GM12878 (cell line): ENCODE measurements around the gene FERMT3. TPM values are rescaled to one million over a fixed set of nuclear protein-coding genes. Genes with fewer than 3 reads are reported as not detected.

Experiments
- BCL11A ChIP-seq: IDR thresholded peaks from 2 replicates; pipeline ENCODE4 v1.6.1; 2011; ENCODE audit warnings: low read depth, low read length
- BHLHE40 ChIP-seq, 2 experiments: fragments of 450-650 bp in 1 of 2; IDR thresholded peaks; 2 replicates each; pipeline ENCODE4 v1.6.1; 2011 to 2017; ENCODE audit warnings: low read depth in 2 of 2, borderline replicate concordance in 1 of 2, improper control_type of control experiment in 1 of 2, low read length in 1 of 2, mild to moderate bottlenecking in 1 of 2
- DPF2 ChIP-seq: fragments of 450-650 bp; IDR thresholded peaks from 2 replicates; pipeline ENCODE4 v1.6.1; 2017; ENCODE audit warnings: mild to moderate bottlenecking
- EGR1 ChIP-seq, 2 experiments: IDR thresholded peaks; 1 replicate in 1 of 2; 2 replicates in 1 of 2; pipeline ENCODE4 v1.6.1; 2011 to 2012; ENCODE audit warnings: low read depth in 2 of 2, low read length in 2 of 2, borderline replicate concordance in 1 of 2, mild to moderate bottlenecking in 1 of 2, moderate library complexity in 1 of 2
- EP300 ChIP-seq, 2 experiments: fragments of 150-350 bp in 1 of 2; IDR thresholded peaks; 2 replicates each; pipeline ENCODE4 v1.6.1; 2011 to 2012; ENCODE audit warnings: low read depth in 2 of 2, low read length in 2 of 2, borderline replicate concordance in 1 of 2, improper control_type of control experiment in 1 of 2, inconsistent platforms in 1 of 2; ENCODE audit not compliant: control insufficient read depth in 1 of 2
- KAT2A ChIP-seq: conservative IDR thresholded peaks from 2 replicates; pipeline ENCODE4 v1.6.1; 2011; ENCODE audit warnings: low read depth, low read length; ENCODE audit not compliant: control insufficient read depth
- NR2F1 ChIP-seq: fragments of 450-650 bp; conservative IDR thresholded peaks from 2 replicates; pipeline ENCODE4 v1.6.1; 2017; ENCODE audit warnings: mild to moderate bottlenecking
- PBX3 ChIP-seq: IDR thresholded peaks from 2 replicates; pipeline ENCODE4 v1.6.1; 2011; ENCODE audit warnings: mild to moderate bottlenecking, low read depth, low read length, moderate library complexity; ENCODE audit not compliant: insufficient replicate concordance
- POLR2AphosphoS5 ChIP-seq: IDR thresholded peaks from 2 replicates; pipeline ENCODE4 v1.6.1; 2011; ENCODE audit warnings: mild to moderate bottlenecking, low read length, inconsistent platforms
- POU2F2 ChIP-seq: IDR thresholded peaks from 3 replicates; pipeline ENCODE4 v1.6.1; 2011; ENCODE audit warnings: low read depth, mild to moderate bottlenecking, low read length, borderline replicate concordance
- SIN3A ChIP-seq: IDR thresholded peaks from 2 replicates; pipeline ENCODE4 v1.6.1; 2012; ENCODE audit warnings: low read depth, low read length, improper control_type of control experiment
- SMARCA5 ChIP-seq: fragments of 450-650 bp; IDR thresholded peaks from 2 replicates; pipeline ENCODE4 v1.6.1; 2017; ENCODE audit warnings: mild to moderate bottlenecking
- TAF1 ChIP-seq: IDR thresholded peaks from 2 replicates; pipeline ENCODE4 v1.6.1; 2011; ENCODE audit warnings: mild to moderate bottlenecking, low read depth, low read length, borderline replicate concordance
- TARDBP ChIP-seq: IDR thresholded peaks from 2 replicates; pipeline ENCODE4 v1.6.1; 2016; ENCODE audit warnings: borderline replicate concordance
- YY1 ChIP-seq: IDR thresholded peaks from 2 replicates; pipeline ENCODE4 v1.6.1; 2011; ENCODE audit warnings: low read depth, mild to moderate bottlenecking, low read length
- ZBTB40 ChIP-seq: fragments of 450-650 bp; IDR thresholded peaks from 2 replicates; pipeline ENCODE4 v1.6.1; 2016; ENCODE audit warnings: mild to moderate bottlenecking, moderate library complexity, borderline replicate concordance
- ZNF622 ChIP-seq: fragments of 450-650 bp; IDR thresholded peaks from 2 replicates; pipeline ENCODE4 v1.6.1; 2017; ENCODE audit warnings: mild to moderate bottlenecking, inconsistent platforms
- ZZZ3 ChIP-seq: IDR thresholded peaks from 2 replicates; pipeline ENCODE4 v1.6.1; 2011; ENCODE audit warnings: low read depth; ENCODE audit not compliant: control insufficient read depth, insufficient read length
- polyA plus RNA-seq, 11 experiments: library from polyadenylated mRNA; depleted of rRNA in 4 of 11; unstranded in 6 of 11; stranded (reverse) in 5 of 11; fragments of >200 nt; fragmentation: Nextera tagmentation in 4 of 11; fragmentation: Illumina TruSeq in 1 of 11; extraction: Ambion mirVana in 4 of 11; extraction: Trizol in 1 of 11; gene quantifications; 1 replicate in 1 of 11; 2 replicates in 10 of 11; pipeline versions ENCODE4 v1.2.1 to v1.2.3, GENCODE V29; 2011 to 2016; ENCODE audit warnings: inconsistent platforms in 2 of 11, missing spikeins in 2 of 11, low read depth in 1 of 11
- total RNA-seq, 4 experiments: library from RNA; depleted of rRNA in 3 of 4; stranded (reverse); fragments of >200 nt in 3 of 4; fragmentation: Illumina TruSeq in 1 of 4; extraction: Trizol in 1 of 4; gene quantifications; 2 replicates each; pipeline versions ENCODE4 v1.2.1 to v1.2.3, GENCODE V29; 2013 to 2021
- TF ChIP-seq, protein P1 (sequence below): fragments of 450-650 bp; IDR thresholded peaks from 2 replicates; pipeline ENCODE4 v1.6.1; 2018; ENCODE audit warnings: borderline replicate concordance, mild to moderate bottlenecking; ENCODE audit not compliant: partially characterized antibody
- TF ChIP-seq, protein P2 (sequence below): fragments of 450-650 bp; IDR thresholded peaks from 2 replicates; pipeline ENCODE4 v1.6.1; 2016; ENCODE audit warnings: mild to moderate bottlenecking

Gene FERMT3
- total and polyA plus RNA-seq, 10 of the 15 experiments (the other 5 are each of a cell fraction or from before 2014, with no cell fraction given): 2.0 to 211 (median 114) TPM

GRCh38 chr11:64241491-64242374 is 35.2 kb downstream of the FERMT3 start (continued):
- TF ChIP-seq ZBTB40 (peak; percentile 52; the same call in 1 of the 2 replicates), ZZZ3 (no peak), POLR2AphosphoS5 (peak; percentile 45; the same call in 1 of the 2 replicates), POU2F2 (peak; percentile 43; the same call in 1 of the 3 replicates), DPF2 (peak; percentile 65), SMARCA5 (no peak; the same call in 1 of the 2 replicates), TAF1 (peak; percentile 64; the same call in 1 of the 2 replicates), EGR1 (IDR thresholded peaks at IDR 0.05; ENCODE audit: borderline replicate concordance in 1 of 2, low read depth in 2 of 2, low read length in 2 of 2) (peak in 1 of 2 experiments; percentile 70; a peak in 1 of 3 replicates), BHLHE40 (IDR thresholded peaks at IDR 0.05; ENCODE audit: borderline replicate concordance in 1 of 2, low read depth in 2 of 2, low read length in 1 of 2) (peak in 1 of 2 experiments; percentile 12; a peak in 2 of 4 replicates), SIN3A (peak; percentile 20; the same call in 1 of the 2 replicates), YY1 (peak; percentile 93), TARDBP (no peak), PBX3 (peak; percentile 93), ZNF622 (no peak), BCL11A (0 out of 2 replicates have a peak, but pooled peaks have one; percentile 2), EP300 (IDR thresholded peaks at IDR 0.05; ENCODE audit: borderline replicate concordance in 1 of 2, control insufficient read depth in 1 of 2, low read depth in 2 of 2, low read length in 2 of 2) (no peak), KAT2A (no peak), NR2F1 (peak; percentile 44)
- TF ChIP-seq, protein P1, sequence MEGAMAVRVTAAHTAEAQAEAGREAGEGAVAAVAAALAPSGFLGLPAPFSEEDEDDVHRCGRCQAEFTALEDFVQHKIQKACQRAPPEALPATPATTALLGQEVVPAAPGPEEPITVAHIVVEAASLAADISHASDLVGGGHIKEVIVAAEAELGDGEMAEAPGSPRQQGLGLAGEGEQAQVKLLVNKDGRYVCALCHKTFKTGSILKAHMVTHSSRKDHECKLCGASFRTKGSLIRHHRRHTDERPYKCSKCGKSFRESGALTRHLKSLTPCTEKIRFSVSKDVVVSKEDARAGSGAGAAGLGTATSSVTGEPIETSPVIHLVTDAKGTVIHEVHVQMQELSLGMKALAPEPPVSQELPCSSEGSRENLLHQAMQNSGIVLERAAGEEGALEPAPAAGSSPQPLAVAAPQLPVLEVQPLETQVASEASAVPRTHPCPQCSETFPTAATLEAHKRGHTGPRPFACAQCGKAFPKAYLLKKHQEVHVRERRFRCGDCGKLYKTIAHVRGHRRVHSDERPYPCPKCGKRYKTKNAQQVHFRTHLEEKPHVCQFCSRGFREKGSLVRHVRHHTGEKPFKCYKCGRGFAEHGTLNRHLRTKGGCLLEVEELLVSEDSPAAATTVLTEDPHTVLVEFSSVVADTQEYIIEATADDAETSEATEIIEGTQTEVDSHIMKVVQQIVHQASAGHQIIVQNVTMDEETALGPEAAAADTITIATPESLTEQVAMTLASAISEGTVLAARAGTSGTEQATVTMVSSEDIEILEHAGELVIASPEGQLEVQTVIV: no peak
- TF ChIP-seq, protein P2, sequence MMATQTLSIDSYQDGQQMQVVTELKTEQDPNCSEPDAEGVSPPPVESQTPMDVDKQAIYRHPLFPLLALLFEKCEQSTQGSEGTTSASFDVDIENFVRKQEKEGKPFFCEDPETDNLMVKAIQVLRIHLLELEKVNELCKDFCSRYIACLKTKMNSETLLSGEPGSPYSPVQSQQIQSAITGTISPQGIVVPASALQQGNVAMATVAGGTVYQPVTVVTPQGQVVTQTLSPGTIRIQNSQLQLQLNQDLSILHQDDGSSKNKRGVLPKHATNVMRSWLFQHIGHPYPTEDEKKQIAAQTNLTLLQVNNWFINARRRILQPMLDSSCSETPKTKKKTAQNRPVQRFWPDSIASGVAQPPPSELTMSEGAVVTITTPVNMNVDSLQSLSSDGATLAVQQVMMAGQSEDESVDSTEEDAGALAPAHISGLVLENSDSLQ: peak; percentile 98
